Measurements from ENCODE around the gene INPP5A.
"Not testable (repeated sequence)": the region's sequence is repeated elsewhere in the genome, so short reads cannot be mapped to it uniquely, and the experiment has no call there.

The INPP5A gene

GRCh38 chr10:132544744-132545658 lies 7.4 kb downstream of the INPP5A start:
- no peak overlapping the region for H3K9ac ChIP-seq (ENCODE audit: low read length)
- H3K4me3 ChIP-seq (ENCODE audit: low read length): peak overlapping the region; percentile 43
- H3K36me3 ChIP-seq (ENCODE audit: control insufficient read depth, insufficient read depth, low read length): no peaks in the 10 kb centered on the region
- no peaks in the 10 kb centered on the region for H3K27me3 ChIP-seq (ENCODE audit: control insufficient read depth, insufficient read depth, low read length)
- H3K27ac ChIP-seq (ENCODE audit: low read depth, low read length): no peak overlapping the region
- H3K4me1 ChIP-seq (ENCODE audit: control insufficient read depth, insufficient read depth, low read length): peaks cover 22% of the 10 kb centered on the region

- Histone ChIP-seq H3K9ac (ENCODE audit: low read length) (no peak overlapping the region), H3K36me3 (ENCODE audit: control insufficient read depth, insufficient read depth, low read length) (no peaks in the 10 kb centered on the region), H3K4me3 (ENCODE audit: low read length) (no peak overlapping the region), H3K27me3 (ENCODE audit: control insufficient read depth, insufficient read depth, low read length) (no peaks in the 10 kb centered on the region), H3K27ac (ENCODE audit: low read depth, low read length) (no peak overlapping the region), H3K4me1 (ENCODE audit: control insufficient read depth, insufficient read depth, low read length) (peaks cover 14% of the 10 kb centered on the region)
Measured at GRCh38 chr10:132545659-132546367, 8.2 kb downstream of the INPP5A start.

GRCh38 chr10:132546567-132547420 lies 9.2 kb downstream of the INPP5A start:
- Histone ChIP-seq H3K4me3 (ENCODE audit: low read length) (no peak overlapping the region), H3K4me1 (ENCODE audit: control insufficient read depth, insufficient read depth, low read length) (peaks cover 10% of the 10 kb centered on the region), H3K27ac (ENCODE audit: low read depth, low read length) (no peak overlapping the region), H3K9ac (ENCODE audit: low read length) (no peak overlapping the region), H3K27me3 (ENCODE audit: control insufficient read depth, insufficient read depth, low read length) (no peaks in the 10 kb centered on the region), H3K36me3 (ENCODE audit: control insufficient read depth, insufficient read depth, low read length) (no peaks in the 10 kb centered on the region)

- no peak overlapping the region for H3K27ac ChIP-seq (ENCODE audit: low read depth, low read length)
- peaks cover 10% of the 10 kb centered on the region for H3K4me1 ChIP-seq (ENCODE audit: control insufficient read depth, insufficient read depth, low read length)
- H3K9ac ChIP-seq (ENCODE audit: low read length): no peak overlapping the region
- H3K4me3 ChIP-seq (ENCODE audit: low read length): no peak overlapping the region
- no peaks in the 10 kb centered on the region for H3K36me3 ChIP-seq (ENCODE audit: control insufficient read depth, insufficient read depth, low read length)
- no peaks in the 10 kb centered on the region for H3K27me3 ChIP-seq (ENCODE audit: control insufficient read depth, insufficient read depth, low read length)
Measured at GRCh38 chr10:132547421-132547861, 9.9 kb downstream of the INPP5A start.

- Histone ChIP-seq H3K36me3 (ENCODE audit: control insufficient read depth, insufficient read depth, low read length) (no peaks in the 10 kb centered on the region), H3K27ac (ENCODE audit: low read depth, low read length) (no peak overlapping the region), H3K4me1 (ENCODE audit: control insufficient read depth, insufficient read depth, low read length) (peaks cover 10% of the 10 kb centered on the region), H3K27me3 (ENCODE audit: control insufficient read depth, insufficient read depth, low read length) (no peaks in the 10 kb centered on the region), H3K9ac (ENCODE audit: low read length) (no peak overlapping the region), H3K4me3 (ENCODE audit: low read length) (no peak overlapping the region)
Measured at GRCh38 chr10:132548106-132548823, 10.7 kb downstream of the INPP5A start.

GRCh38 chr10:132548869-132549268 lies 11.3 kb downstream of the INPP5A start:
- H3K27ac ChIP-seq (ENCODE audit: low read depth, low read length): no peak overlapping the region
- peaks cover 10% of the 10 kb centered on the region for H3K4me1 ChIP-seq (ENCODE audit: control insufficient read depth, insufficient read depth, low read length)
- H3K4me3 ChIP-seq (ENCODE audit: low read length): no peak overlapping the region
- H3K27me3 ChIP-seq (ENCODE audit: control insufficient read depth, insufficient read depth, low read length): no peaks in the 10 kb centered on the region
- no peaks in the 10 kb centered on the region for H3K36me3 ChIP-seq (ENCODE audit: control insufficient read depth, insufficient read depth, low read length)
- H3K9ac ChIP-seq (ENCODE audit: low read length): no peak overlapping the region

DNA sequence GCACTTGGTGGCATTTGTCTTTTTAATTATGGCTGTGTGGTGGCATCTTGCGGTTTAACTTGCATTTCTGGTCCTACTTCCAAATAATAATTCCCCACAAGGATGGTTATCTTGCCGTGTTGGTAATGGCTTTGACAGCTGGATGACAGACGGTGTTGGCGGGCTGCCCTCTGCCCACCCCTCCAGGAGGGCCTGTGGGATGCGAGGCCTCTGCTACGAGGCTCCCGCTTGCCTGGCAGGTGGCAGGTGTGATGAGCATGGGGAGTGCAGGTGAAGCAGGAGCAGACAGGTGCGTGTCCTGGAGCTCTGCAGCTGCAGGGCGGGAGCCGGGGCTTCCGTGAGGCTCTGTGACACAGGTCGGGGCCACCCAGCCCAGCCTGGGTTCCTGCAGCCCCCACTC lies 11.8 kb downstream of the INPP5A start:
- H3K4me1 ChIP-seq (ENCODE audit: control insufficient read depth, insufficient read depth, low read length): peaks cover 10% of the 10 kb centered on the region
- no peaks in the 10 kb centered on the region for H3K27me3 ChIP-seq (ENCODE audit: control insufficient read depth, insufficient read depth, low read length)
- no peak overlapping the region for H3K27ac ChIP-seq (ENCODE audit: low read depth, low read length)
- no peak overlapping the region for H3K9ac ChIP-seq (ENCODE audit: low read length)
- H3K4me3 ChIP-seq (ENCODE audit: low read length): no peak overlapping the region
- no peaks in the 10 kb centered on the region for H3K36me3 ChIP-seq (ENCODE audit: control insufficient read depth, insufficient read depth, low read length)

GRCh38 chr10:132550366-132551092 lies 12.9 kb downstream of the INPP5A start:
- H3K4me3 ChIP-seq (ENCODE audit: low read length): no peak overlapping the region
- H3K36me3 ChIP-seq (ENCODE audit: control insufficient read depth, insufficient read depth, low read length): no peaks in the 10 kb centered on the region
- no peaks in the 10 kb centered on the region for H3K27me3 ChIP-seq (ENCODE audit: control insufficient read depth, insufficient read depth, low read length)
- no peak overlapping the region for H3K27ac ChIP-seq (ENCODE audit: low read depth, low read length)
- peaks cover 8% of the 10 kb centered on the region for H3K4me1 ChIP-seq (ENCODE audit: control insufficient read depth, insufficient read depth, low read length)
- no peak overlapping the region for H3K9ac ChIP-seq (ENCODE audit: low read length)

- Histone ChIP-seq H3K27ac (ENCODE audit: low read depth, low read length) (no peak overlapping the region), H3K9ac (ENCODE audit: low read length) (no peak overlapping the region)
Measured at GRCh38 chr10:132551093-132551807, 13.7 kb downstream of the INPP5A start.

DNA sequence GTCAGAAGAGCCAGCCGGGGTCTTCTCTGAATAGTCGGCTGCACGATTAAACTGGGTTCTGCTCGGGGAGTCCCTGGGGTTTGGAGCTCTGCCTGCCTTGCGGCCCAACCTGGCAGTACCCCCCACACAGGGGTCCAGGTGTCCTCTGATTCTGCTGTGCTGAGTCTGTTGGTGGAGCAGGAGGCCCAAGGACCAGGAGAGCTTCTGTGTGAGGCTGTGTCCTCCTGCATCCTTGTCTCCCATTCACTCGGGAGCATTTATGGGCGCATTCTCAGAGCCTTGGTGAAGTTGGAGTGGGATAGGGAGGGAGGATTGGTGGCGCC lies 14.2 kb downstream of the INPP5A start:
- Histone ChIP-seq H3K9ac (ENCODE audit: low read length) (no peak overlapping the region), H3K4me1 (ENCODE audit: control insufficient read depth, insufficient read depth, low read length) (peaks cover 9% of the 10 kb centered on the region), H3K27me3 (ENCODE audit: control insufficient read depth, insufficient read depth, low read length) (no peaks in the 10 kb centered on the region), H3K4me3 (ENCODE audit: low read length) (no peak overlapping the region), H3K36me3 (ENCODE audit: control insufficient read depth, insufficient read depth, low read length) (no peaks in the 10 kb centered on the region), H3K27ac (ENCODE audit: low read depth, low read length) (no peak overlapping the region)

More at GRCh38 chr10:132551093-132551807, 13.7 kb downstream of the INPP5A start:
- Histone ChIP-seq H3K4me3 (ENCODE audit: low read length) (no peak overlapping the region), H3K4me1 (ENCODE audit: control insufficient read depth, insufficient read depth, low read length) (peaks cover 9% of the 10 kb centered on the region), H3K27me3 (ENCODE audit: control insufficient read depth, insufficient read depth, low read length) (no peaks in the 10 kb centered on the region), H3K36me3 (ENCODE audit: control insufficient read depth, insufficient read depth, low read length) (no peaks in the 10 kb centered on the region)

DNA sequence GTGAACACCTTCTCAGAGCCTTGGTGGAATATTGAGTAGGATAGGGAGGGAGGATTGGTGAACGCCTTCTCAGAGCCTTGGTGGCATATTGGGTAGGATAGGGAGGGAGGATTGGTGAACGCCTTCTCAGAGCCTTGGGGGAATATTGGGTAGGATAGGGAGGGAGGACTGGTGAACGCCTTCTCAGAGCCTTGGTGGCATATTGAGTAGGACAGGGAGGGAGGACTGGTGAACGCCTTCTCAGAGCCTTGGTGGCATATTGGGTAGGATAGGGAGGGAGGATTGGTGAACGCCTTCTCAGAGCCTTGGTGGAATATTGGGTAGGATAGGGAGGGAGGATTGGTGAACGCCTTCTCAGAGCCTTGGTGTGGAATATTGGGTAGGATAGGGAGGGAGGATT lies 15.0 kb downstream of the INPP5A start:
- not testable (repeated sequence) for H3K9ac ChIP-seq (ENCODE audit: low read length); H3K4me3 ChIP-seq (ENCODE audit: low read length); H3K4me1 ChIP-seq (ENCODE audit: control insufficient read depth, insufficient read depth, low read length); H3K27me3 ChIP-seq (ENCODE audit: control insufficient read depth, insufficient read depth, low read length); H3K27ac ChIP-seq (ENCODE audit: low read depth, low read length); H3K36me3 ChIP-seq (ENCODE audit: control insufficient read depth, insufficient read depth, low read length)

Data from rectal smooth muscle tissue (tissue), 1 donor.